ENCODE data around the gene BRIP1. TPM values are rescaled to one million over a fixed set of nuclear protein-coding genes. Genes with fewer than 3 reads are reported as not detected.
"Not testable (repeated sequence)": the region's sequence is repeated elsewhere in the genome, so short reads cannot be mapped to it uniquely, and the experiment has no call there.

Gene BRIP1
- polyA plus RNA-seq, 1 donor, result 6.4 TPM

GRCh38 chr17:61673019-61673897 lies 190.1 kb downstream of the BRIP1 start:
- not testable (repeated sequence) for H3K27ac ChIP-seq (ENCODE audit: low read length); DNase-seq; H3K36me3 ChIP-seq (ENCODE audit: control insufficient read depth, insufficient read depth, low read length); H3K4me3 ChIP-seq (ENCODE audit: low read length); H3K9me3 ChIP-seq (ENCODE audit: control insufficient read depth, low read depth, low read length); H3K27me3 ChIP-seq (ENCODE audit: control insufficient read depth, insufficient read depth, low read length); H3K4me1 ChIP-seq (ENCODE audit: control insufficient read depth, insufficient read depth, low read length)
- WGBS (ENCODE audit: insufficient coverage, low lambda C conversion rate), result no CpG with 5 or more reads among the region's 16 CpGs

GRCh38 chr17:61672140-61672539 lies 191.2 kb downstream of the BRIP1 start:
- H3K36me3 ChIP-seq (ENCODE audit: control insufficient read depth, insufficient read depth, low read length), result no peaks in the 10 kb centered on the region
- H3K4me1 ChIP-seq (ENCODE audit: control insufficient read depth, insufficient read depth, low read length), result no peaks in the 10 kb centered on the region
- no peak overlapping the region for H3K27ac ChIP-seq (ENCODE audit: low read length)
- DNase-seq, result no peak
- H3K4me3 ChIP-seq (ENCODE audit: low read length), result no peak overlapping the region
- no peaks in the 10 kb centered on the region for H3K9me3 ChIP-seq (ENCODE audit: control insufficient read depth, low read depth, low read length)
- H3K27me3 ChIP-seq (ENCODE audit: control insufficient read depth, insufficient read depth, low read length), result no peaks in the 10 kb centered on the region
- WGBS (ENCODE audit: insufficient coverage, low lambda C conversion rate), result 92% methylated on average over 1 of the region's 1 CpG

- H3K27ac ChIP-seq (ENCODE audit: low read length), result no peak overlapping the region
These were observed 192.6 kb downstream of the BRIP1 start for GRCh38 chr17:61670691-61671090.

GRCh38 chr17:61669522-61669921 lies 193.8 kb downstream of the BRIP1 start:
- Histone ChIP-seq H3K4me1 (ENCODE audit: control insufficient read depth, insufficient read depth, low read length) (no peaks in the 10 kb centered on the region), H3K27ac (ENCODE audit: low read length) (no peak overlapping the region)
- DNase-seq, result no peak

More at GRCh38 chr17:61670691-61671090, 192.6 kb downstream of the BRIP1 start:
- DNase-seq, result no peak
- no peaks in the 10 kb centered on the region for H3K27me3 ChIP-seq (ENCODE audit: control insufficient read depth, insufficient read depth, low read length)
- no CpG with 5 or more reads among the region's 2 CpGs for WGBS (ENCODE audit: insufficient coverage, low lambda C conversion rate)
- H3K4me1 ChIP-seq (ENCODE audit: control insufficient read depth, insufficient read depth, low read length), result no peaks in the 10 kb centered on the region
- H3K36me3 ChIP-seq (ENCODE audit: control insufficient read depth, insufficient read depth, low read length), result no peaks in the 10 kb centered on the region
- no peaks in the 10 kb centered on the region for H3K9me3 ChIP-seq (ENCODE audit: control insufficient read depth, low read depth, low read length)
- no peak overlapping the region for H3K4me3 ChIP-seq (ENCODE audit: low read length)

GRCh38 chr17:61668486-61668885 lies 194.8 kb downstream of the BRIP1 start:
- no peak for DNase-seq
- H3K9me3 ChIP-seq (ENCODE audit: control insufficient read depth, low read depth, low read length), result no peaks in the 10 kb centered on the region
- WGBS (ENCODE audit: insufficient coverage, low lambda C conversion rate), result no CpG with 5 or more reads among the region's 3 CpGs
- H3K27me3 ChIP-seq (ENCODE audit: control insufficient read depth, insufficient read depth, low read length), result no peaks in the 10 kb centered on the region
- no peak overlapping the region for H3K4me3 ChIP-seq (ENCODE audit: low read length)
- no peaks in the 10 kb centered on the region for H3K36me3 ChIP-seq (ENCODE audit: control insufficient read depth, insufficient read depth, low read length)
- H3K27ac ChIP-seq (ENCODE audit: low read length), result no peak overlapping the region
- H3K4me1 ChIP-seq (ENCODE audit: control insufficient read depth, insufficient read depth, low read length), result no peaks in the 10 kb centered on the region

More at GRCh38 chr17:61669522-61669921, 193.8 kb downstream of the BRIP1 start:
- Histone ChIP-seq H3K9me3 (ENCODE audit: control insufficient read depth, low read depth, low read length) (no peaks in the 10 kb centered on the region), H3K27me3 (ENCODE audit: control insufficient read depth, insufficient read depth, low read length) (no peaks in the 10 kb centered on the region), H3K36me3 (ENCODE audit: control insufficient read depth, insufficient read depth, low read length) (no peaks in the 10 kb centered on the region), H3K4me3 (ENCODE audit: low read length) (no peak overlapping the region)

- H3K4me1 ChIP-seq (ENCODE audit: control insufficient read depth, insufficient read depth, low read length); H3K27me3 ChIP-seq (ENCODE audit: control insufficient read depth, insufficient read depth, low read length); H3K4me3 ChIP-seq (ENCODE audit: low read length); H3K27ac ChIP-seq (ENCODE audit: low read length); H3K36me3 ChIP-seq (ENCODE audit: control insufficient read depth, insufficient read depth, low read length); DNase-seq; H3K9me3 ChIP-seq (ENCODE audit: control insufficient read depth, low read depth, low read length): not testable (repeated sequence)
- no CpG with 5 or more reads among the region's 5 CpGs for WGBS (ENCODE audit: insufficient coverage, low lambda C conversion rate)
These were observed 196.8 kb downstream of the BRIP1 start for GRCh38 chr17:61666406-61667088.

GRCh38 chr17:61663310-61663709 lies 200.0 kb downstream of the BRIP1 start:
- DNase-seq, result no peak
- Histone ChIP-seq H3K27me3 (ENCODE audit: control insufficient read depth, insufficient read depth, low read length) (no peaks in the 10 kb centered on the region), H3K4me3 (ENCODE audit: low read length) (no peak overlapping the region), H3K36me3 (ENCODE audit: control insufficient read depth, insufficient read depth, low read length) (no peaks in the 10 kb centered on the region), H3K27ac (ENCODE audit: low read length) (no peak overlapping the region), H3K9me3 (ENCODE audit: control insufficient read depth, low read depth, low read length) (no peaks in the 10 kb centered on the region), H3K4me1 (ENCODE audit: control insufficient read depth, insufficient read depth, low read length) (no peaks in the 10 kb centered on the region)
- no CpG with 5 or more reads among the region's 4 CpGs for WGBS (ENCODE audit: insufficient coverage, low lambda C conversion rate)

GRCh38 chr17:61662741-61663140 lies 200.6 kb downstream of the BRIP1 start:
- no peaks in the 10 kb centered on the region for H3K27me3 ChIP-seq (ENCODE audit: control insufficient read depth, insufficient read depth, low read length)
- H3K9me3 ChIP-seq (ENCODE audit: control insufficient read depth, low read depth, low read length), result no peaks in the 10 kb centered on the region
- no CpG with 5 or more reads among the region's 2 CpGs for WGBS (ENCODE audit: insufficient coverage, low lambda C conversion rate)
- H3K27ac ChIP-seq (ENCODE audit: low read length), result no peak overlapping the region
- H3K4me3 ChIP-seq (ENCODE audit: low read length), result no peak overlapping the region
- no peaks in the 10 kb centered on the region for H3K4me1 ChIP-seq (ENCODE audit: control insufficient read depth, insufficient read depth, low read length)
- no peaks in the 10 kb centered on the region for H3K36me3 ChIP-seq (ENCODE audit: control insufficient read depth, insufficient read depth, low read length)
- DNase-seq, result no peak

- WGBS (ENCODE audit: insufficient coverage, low lambda C conversion rate), result no CpG with 5 or more reads among the region's 5 CpGs
- DNase-seq, result no peak
- Histone ChIP-seq H3K4me1 (ENCODE audit: control insufficient read depth, insufficient read depth, low read length) (no peaks in the 10 kb centered on the region), H3K27me3 (ENCODE audit: control insufficient read depth, insufficient read depth, low read length) (no peaks in the 10 kb centered on the region), H3K4me3 (ENCODE audit: low read length) (no peak overlapping the region), H3K9me3 (ENCODE audit: control insufficient read depth, low read depth, low read length) (no peaks in the 10 kb centered on the region), H3K36me3 (ENCODE audit: control insufficient read depth, insufficient read depth, low read length) (no peaks in the 10 kb centered on the region), H3K27ac (ENCODE audit: low read length) (no peak overlapping the region)
These were observed 201.1 kb downstream of the BRIP1 start for GRCh38 chr17:61662186-61662585.

- no peak overlapping the region for H3K27ac ChIP-seq (ENCODE audit: low read length)
- no peak for DNase-seq
- no peaks in the 10 kb centered on the region for H3K27me3 ChIP-seq (ENCODE audit: control insufficient read depth, insufficient read depth, low read length)
- no peaks in the 10 kb centered on the region for H3K4me1 ChIP-seq (ENCODE audit: control insufficient read depth, insufficient read depth, low read length)
- H3K36me3 ChIP-seq (ENCODE audit: control insufficient read depth, insufficient read depth, low read length), result no peaks in the 10 kb centered on the region
- H3K9me3 ChIP-seq (ENCODE audit: control insufficient read depth, low read depth, low read length), result no peaks in the 10 kb centered on the region
- WGBS (ENCODE audit: insufficient coverage, low lambda C conversion rate), result 50% methylated on average over 4 of the region's 4 CpGs
- no peak overlapping the region for H3K4me3 ChIP-seq (ENCODE audit: low read length)
These were observed 202.4 kb downstream of the BRIP1 start for GRCh38 chr17:61660746-61661485.

All from large intestine (tissue), 3 donors.